ENCODE results near the gene PCK2.

The PCK2 gene

GRCh38 chr14:24054324-24054641 lies 39.8 kb upstream of the PCK2 start:
- no peak for DNase-seq (ENCODE audit: low spot score)
- no peak for TF ChIP-seq CTCF (IDR thresholded peaks at IDR 0.05; ENCODE audit: extremely low read depth, missing control alignments)

GRCh38 chr14:24054646-24055045 lies 39.5 kb upstream of the PCK2 start:
- DNase-seq (ENCODE audit: low spot score) = no peak
- TF ChIP-seq CTCF (IDR thresholded peaks at IDR 0.05; ENCODE audit: extremely low read depth, missing control alignments) = no peak

- no peak for DNase-seq (ENCODE audit: low spot score)
- no peak for TF ChIP-seq CTCF (IDR thresholded peaks at IDR 0.05; ENCODE audit: extremely low read depth, missing control alignments)
Observed at GRCh38 chr14:24055971-24056799, 37.9 kb upstream of the PCK2 start.

GRCh38 chr14:24056800-24057184 lies 37.3 kb upstream of the PCK2 start:
- DNase-seq (ENCODE audit: low spot score) = no peak
- no peak for TF ChIP-seq CTCF (IDR thresholded peaks at IDR 0.05; ENCODE audit: extremely low read depth, missing control alignments)

- DNase-seq (ENCODE audit: low spot score) = no peak
- no peak for TF ChIP-seq CTCF (IDR thresholded peaks at IDR 0.05; ENCODE audit: extremely low read depth, missing control alignments)
Observed at GRCh38 chr14:24057271-24057670, 36.8 kb upstream of the PCK2 start.

GRCh38 chr14:24057867-24058259 lies 36.2 kb upstream of the PCK2 start:
- no peak for TF ChIP-seq CTCF (IDR thresholded peaks at IDR 0.05; ENCODE audit: extremely low read depth, missing control alignments)
- no peak for DNase-seq (ENCODE audit: low spot score)

- DNase-seq (ENCODE audit: low spot score) = peak; percentile 66
Observed at GRCh38 chr14:24058260-24058950, 35.7 kb upstream of the PCK2 start.

More at GRCh38 chr14:24058260-24058950, 35.7 kb upstream of the PCK2 start:
- no peak for TF ChIP-seq CTCF (IDR thresholded peaks at IDR 0.05; ENCODE audit: extremely low read depth, missing control alignments)

Measured in GM20000 (cell line).